Myocyte (in vitro differentiated cells): Measurements from ENCODE around the gene INTS3. TPM values are rescaled to one million over a fixed set of nuclear protein-coding genes. Genes with fewer than 3 reads are reported as not detected.

Source experiments
- microRNA-seq: library from miRNA; unstranded; fragments of <30 nt; microRNA quantifications from one replicate; pipeline ENCODE4, GENCODE V29; 2016
- total RNA-seq: library from RNA; depleted of rRNA; stranded (reverse); fragments of >200 nt; gene quantifications from 2 replicates; pipeline ENCODE4 v1.2.3, GENCODE V29; 2014

INTS3 gene
- total RNA-seq, 1 donor from 2014 or later = 24.0 TPM

Small RNA genes within 50 kb of the gene (microRNA-seq; reads per million reads assigned to microRNA genes)
- gene MIR8083 = not detected

Other genes starting within 250 kb of the INTS3 start
- gene S100A6, start 192.1 kb upstream of the INTS3 start, total RNA-seq = 423 and 449 TPM in 2 replicates
- 2.5 and 2.9 TPM in 2 replicates for gene S100A5, start 187.1 kb upstream of the INTS3 start, total RNA-seq
- 757 and 902 TPM in 2 replicates for gene S100A4, start 182.2 kb upstream of the INTS3 start, total RNA-seq
- gene S100A3, start 178.8 kb upstream of the INTS3 start, total RNA-seq = 7.8 and 10.8 TPM in 2 replicates
- gene S100A2, start 162.2 kb upstream of the INTS3 start, total RNA-seq = 6.4 and 7.1 TPM in 2 replicates
- gene S100A16, start 114.9 kb upstream of the INTS3 start, total RNA-seq = 591 and 800 TPM in 2 replicates
- not detected in 2 replicates for gene S100A14, start 111.7 kb upstream of the INTS3 start, total RNA-seq
- gene S100A13, start 100.5 kb upstream of the INTS3 start, total RNA-seq = 237 and 291 TPM in 2 replicates
- 0.52 and 3.3 TPM in 2 replicates for gene S100A1, start 99.6 kb upstream of the INTS3 start, total RNA-seq
- 59.2 and 71.6 TPM in 2 replicates for gene CHTOP, start 94.0 kb upstream of the INTS3 start, total RNA-seq
- gene SNAPIN, start 69.3 kb upstream of the INTS3 start, total RNA-seq = 68.3 and 75.1 TPM in 2 replicates
- 180 and 189 TPM in 2 replicates for gene ILF2, start 57.1 kb upstream of the INTS3 start, total RNA-seq
- not detected in 2 replicates for gene NPR1, start 49.4 kb upstream of the INTS3 start, total RNA-seq
- 0.29 and 0.42 TPM in 2 replicates for gene SLC27A3, start 47.4 kb downstream of the INTS3 start, total RNA-seq
- gene GATAD2B, start 194.9 kb downstream of the INTS3 start, total RNA-seq = 4.9 and 9.8 TPM in 2 replicates
- 13.2 and 19.9 TPM in 2 replicates for gene DENND4B, start 218.7 kb downstream of the INTS3 start, total RNA-seq
- gene CRTC2, start 230.6 kb downstream of the INTS3 start, total RNA-seq = 8.5 and 12.3 TPM in 2 replicates
- gene SLC39A1, start 235.5 kb downstream of the INTS3 start, total RNA-seq = 64.4 and 69.9 TPM in 2 replicates
- gene CREB3L4, start 239.9 kb downstream of the INTS3 start, total RNA-seq = 6.9 and 9.4 TPM in 2 replicates
- 162 and 217 TPM in 2 replicates for gene JTB, start 249.6 kb downstream of the INTS3 start, total RNA-seq